ENCODE results near the gene HLA-DRB1.
"Not testable (repeated sequence)": the region's sequence is repeated elsewhere in the genome, so short reads cannot be mapped to it uniquely, and the experiment has no call there.

Gene HLA-DRB1

DNA sequence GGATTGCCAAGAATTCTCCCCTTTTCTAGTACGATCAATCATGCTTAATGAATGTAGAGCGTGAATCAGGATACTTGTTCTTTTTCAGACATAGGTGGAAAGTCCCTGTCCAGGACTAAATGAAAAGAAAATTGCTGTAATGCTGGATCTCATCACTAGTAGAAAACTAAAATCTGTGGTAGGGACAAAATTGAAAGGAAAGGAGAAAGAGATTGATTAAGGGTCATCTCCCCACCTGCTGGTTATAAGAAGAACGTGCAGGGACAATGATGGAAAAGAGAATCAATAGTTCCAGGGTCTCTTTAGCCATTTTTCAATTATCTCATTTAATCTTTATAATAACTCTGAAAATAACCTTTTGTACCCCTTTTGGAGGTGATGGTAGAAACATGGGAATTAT lies 18.7 kb upstream of the HLA-DRB1 start:
- DNase-seq, result no peak

DNA sequence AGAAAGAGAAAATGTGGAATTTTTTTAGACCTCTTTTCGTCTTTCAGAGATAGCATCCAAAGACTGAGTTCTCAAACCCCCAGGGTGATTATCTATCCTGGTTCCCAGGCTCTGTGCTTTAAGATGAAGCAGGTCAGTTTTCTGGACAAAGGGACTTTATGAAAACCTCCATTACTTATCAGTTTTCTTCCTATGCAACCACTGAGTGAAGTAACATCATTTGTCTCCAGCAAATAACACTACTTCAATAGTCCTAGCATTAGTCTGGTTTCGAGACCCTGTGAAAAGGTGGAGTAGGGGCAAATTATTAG lies 18.3 kb upstream of the HLA-DRB1 start:
- no peak for DNase-seq

DNA sequence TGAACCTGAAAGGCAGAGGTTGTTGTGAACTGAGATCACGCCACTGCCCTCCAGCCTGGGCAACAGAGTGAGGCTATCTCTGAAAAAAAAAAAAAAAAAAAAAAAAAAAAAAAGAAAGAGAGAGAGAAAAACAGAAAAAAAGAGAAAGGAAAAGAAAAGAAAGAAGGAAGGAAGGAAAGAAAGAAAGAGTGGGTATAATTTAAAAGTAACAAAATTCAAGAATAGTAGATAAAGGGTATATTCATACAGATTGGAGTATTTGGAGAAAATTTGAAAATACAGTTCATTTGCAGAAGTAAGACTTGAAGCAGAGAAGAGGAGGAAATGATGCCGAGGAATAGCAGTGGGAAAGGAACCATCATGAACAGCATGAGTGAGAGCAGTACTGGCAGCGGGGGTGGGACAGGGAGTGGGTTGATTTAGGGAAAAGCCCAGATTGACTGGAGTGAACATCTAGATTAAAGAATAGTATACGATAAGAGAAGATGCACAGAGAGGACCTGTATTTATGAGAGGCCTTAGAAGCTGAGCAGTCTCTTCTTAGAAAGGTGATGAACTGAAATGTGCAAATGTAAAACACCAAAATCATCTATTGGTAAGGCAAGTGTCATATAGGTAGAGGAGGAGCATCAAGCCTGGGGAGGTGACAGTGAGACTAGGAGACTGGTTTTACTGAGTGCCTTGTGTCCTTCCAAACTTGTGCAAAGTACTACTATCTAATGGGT lies 17.8 kb upstream of the HLA-DRB1 start:
- no peak for DNase-seq

DNA sequence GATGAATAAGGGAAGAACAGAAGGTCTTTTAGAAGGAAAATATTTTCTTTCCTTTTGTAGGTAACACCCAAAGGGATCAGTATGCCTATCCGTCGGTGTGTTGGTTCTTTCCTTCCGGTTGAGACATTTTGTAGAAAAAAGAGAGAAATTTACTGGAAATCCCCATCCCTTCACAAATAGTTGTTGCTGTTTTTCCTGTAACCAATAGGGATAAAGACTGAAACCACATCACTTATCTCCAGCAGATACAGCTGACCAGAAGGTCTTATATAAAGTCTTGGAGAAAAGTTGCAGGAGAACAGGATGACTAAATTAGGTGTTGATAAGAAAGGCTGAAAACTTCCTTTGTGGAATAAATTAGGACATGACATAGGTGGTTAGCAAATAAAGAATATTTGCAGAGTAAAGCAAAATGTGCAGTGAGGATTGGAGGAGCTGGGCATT lies 14.8 kb upstream of the HLA-DRB1 start:
- DNase-seq, result no peak

DNA sequence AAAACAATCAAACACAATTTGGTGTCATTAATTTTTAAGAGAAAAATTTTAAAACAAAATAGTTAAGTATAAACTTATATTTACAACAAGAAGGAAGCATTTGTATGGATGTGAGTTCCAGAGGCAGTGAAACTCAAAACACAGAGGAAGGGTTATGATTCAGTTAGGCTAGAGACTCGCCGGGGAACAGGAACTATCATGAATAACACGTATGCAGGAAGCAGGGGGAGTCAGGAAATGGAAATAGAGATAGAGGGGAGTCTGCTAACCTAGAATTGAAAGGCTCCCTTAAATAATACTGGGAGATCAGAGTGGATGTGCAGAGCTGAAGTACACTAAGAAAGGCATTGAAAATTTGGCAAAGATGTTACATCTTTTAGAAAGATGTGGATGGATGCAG lies 14.2 kb upstream of the HLA-DRB1 start:
- DNase-seq, result no peak

DNA sequence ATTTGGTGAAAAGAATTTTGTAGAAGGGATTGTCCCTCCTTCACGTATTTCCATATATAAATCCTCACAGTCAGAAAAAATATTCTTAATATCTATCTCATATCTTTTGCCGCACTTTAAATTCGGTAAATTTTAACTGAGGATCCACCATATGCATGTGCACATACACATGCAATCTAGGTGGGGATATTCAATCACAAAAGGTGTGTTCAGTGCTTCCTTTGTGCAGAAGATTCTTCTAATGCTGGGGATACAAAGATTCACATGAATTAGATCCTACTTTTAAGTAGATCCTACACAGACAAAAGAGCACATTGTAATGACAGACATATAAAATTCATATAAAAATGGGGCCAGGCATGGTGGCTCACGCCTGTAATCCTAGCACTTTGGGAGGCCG lies 13.6 kb upstream of the HLA-DRB1 start:
- no peak for DNase-seq

DNA sequence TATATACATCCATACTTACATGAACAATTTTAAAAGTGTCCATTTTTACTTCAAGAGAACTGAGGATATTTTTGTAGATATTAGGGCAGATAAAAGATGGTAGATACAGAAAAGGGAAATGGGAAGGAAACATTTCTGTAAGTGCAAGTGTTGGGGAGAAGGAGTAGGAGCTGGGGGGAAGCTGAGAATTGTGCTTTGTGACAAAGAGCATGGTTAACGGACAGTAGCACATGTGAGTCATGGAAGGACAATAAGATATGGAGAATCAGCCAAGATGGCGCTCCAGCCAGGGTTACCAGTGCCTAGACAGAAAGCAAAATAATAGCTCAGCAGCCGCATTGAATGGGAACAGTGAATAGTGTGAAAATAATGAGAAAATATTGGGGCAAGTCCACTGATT lies 12.7 kb upstream of the HLA-DRB1 start:
- no peak for DNase-seq

DNA sequence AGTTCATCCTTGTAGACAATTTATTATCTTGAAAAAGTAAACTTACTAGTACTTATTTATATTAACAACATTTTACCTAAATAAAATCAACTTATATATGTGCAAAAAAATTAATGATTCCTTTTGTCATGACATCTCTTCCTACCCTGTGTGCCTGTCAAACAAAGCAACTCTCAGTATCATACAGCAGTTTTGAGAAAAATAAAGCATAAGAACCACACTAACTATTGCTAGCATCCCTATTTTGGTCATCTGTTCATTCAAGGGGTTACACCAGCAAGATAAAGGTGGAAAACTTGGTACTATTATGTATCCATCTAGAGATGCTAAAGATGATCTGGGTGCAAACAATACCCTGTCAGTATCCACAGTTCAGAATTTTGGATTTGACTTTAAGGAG lies 7.4 kb upstream of the HLA-DRB1 start:
- no peak for DNase-seq

DNA sequence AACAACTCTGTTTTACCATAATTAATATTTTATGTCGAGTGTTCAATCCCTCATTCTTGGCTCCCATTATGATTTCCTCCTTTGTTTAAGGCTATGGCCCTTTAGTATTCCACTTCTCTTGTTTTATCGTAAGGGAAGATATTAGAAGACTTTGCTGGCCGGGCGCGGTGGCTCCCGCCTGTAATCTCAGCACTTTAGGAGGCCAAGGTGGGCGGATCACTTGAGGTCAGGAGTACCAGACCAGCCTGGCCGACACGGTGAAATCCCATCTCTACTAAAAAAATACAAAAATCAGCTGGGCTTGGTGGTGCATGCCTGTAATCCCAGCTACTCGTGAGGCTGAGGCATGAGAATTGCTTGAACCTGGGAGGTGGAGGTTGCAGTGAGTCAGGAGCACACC lies 1.1 kb upstream of the HLA-DRB1 start:
- DNase-seq, result not testable (repeated sequence)

DNA sequence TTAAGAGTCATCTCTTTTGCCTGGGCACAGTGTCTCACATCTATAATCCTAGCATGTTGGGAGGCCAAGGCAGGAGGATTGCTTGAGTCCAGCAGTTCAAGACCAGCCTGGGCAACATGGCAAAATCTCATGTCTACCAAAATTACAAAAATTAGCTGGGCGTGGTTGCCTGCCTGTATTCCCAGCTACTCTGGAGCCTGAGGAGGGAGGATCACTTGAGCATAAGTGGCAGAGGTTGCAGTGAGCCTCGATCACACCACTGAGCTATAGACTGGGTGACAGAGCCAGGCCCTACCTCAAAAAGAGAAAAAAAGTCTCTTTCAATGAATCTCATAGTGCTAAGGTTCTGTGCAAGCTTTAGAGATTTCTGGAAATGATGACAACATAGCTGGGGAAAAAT lies 1.5 kb downstream of the HLA-DRB1 start:
- no peak for DNase-seq

DNA sequence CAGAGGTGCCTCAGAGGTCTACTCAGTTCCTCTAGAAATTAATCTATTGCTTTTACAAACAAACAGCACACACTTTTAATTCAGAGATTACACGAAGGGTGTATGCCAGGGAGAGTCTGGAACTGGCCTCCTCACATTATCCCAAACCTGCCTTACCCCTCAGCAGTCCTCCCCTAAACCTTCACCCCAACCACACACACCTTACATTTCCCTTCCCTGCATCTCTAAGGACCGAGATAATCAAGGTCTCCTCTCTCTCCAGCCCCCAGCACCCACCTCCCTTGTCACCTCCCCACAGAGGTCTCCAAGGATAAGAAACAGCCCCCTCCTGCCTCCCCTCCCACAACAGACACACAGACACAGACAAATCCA lies 6.1 kb downstream of the HLA-DRB1 start:
- DNase-seq, result no peak

DNA sequence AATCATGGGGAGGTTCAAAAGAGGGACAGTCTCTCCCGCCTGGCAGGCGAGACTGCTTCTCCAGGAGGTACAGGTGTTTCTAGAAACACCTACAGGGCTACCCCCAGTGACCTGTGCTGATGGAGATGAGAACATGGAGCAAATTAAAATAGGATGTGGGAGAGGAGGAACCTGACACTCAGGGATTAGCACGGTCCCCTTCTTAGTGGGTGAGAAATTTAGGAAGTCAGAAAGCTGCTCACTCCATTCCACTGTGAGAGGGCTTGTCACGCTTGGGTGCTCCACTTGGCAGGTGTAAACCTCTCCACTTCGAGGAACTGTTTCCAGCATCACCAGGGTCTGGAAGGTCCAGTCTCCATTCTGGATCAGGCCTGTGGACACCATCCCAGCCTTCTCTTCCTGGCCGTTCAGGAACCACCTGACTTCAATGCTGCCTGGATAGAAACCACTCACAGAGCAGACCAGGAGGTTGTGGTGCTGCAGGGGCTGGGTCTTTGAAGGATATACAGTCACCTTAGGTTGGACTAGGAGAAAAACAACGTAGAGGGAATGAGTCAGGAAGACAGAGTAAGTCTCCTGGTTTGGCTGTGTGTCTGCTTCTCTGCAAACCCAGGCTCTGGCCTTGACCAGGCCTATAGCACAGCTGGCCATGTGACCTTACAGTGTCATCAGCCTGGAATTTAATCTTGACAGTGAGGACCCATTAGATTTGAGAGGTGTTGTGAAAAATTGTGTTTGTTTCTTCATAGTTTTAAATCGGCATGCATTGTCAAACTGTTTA lies 8.1 kb downstream of the HLA-DRB1 start:
- no peak for DNase-seq

DNA sequence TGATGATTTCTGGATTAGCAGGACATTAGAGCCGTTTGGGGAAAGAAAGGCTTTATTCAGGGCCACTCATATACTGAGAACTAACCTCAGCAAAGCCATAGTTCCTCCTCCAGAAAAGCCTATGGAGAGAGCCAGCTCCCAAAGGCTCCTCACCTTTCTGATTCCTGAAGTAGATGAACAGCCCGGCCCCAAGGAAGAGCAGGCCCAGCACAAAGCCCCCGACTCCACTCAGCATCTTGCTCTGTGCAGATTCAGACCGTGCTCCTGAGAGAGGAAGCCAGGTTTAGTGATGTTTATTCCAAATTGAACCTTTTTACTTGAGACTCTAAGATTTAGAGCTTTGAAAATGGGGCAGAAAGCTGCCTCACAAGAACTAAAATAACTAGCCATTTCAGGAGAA lies 9.1 kb downstream of the HLA-DRB1 start:
- no peak for DNase-seq

DNA sequence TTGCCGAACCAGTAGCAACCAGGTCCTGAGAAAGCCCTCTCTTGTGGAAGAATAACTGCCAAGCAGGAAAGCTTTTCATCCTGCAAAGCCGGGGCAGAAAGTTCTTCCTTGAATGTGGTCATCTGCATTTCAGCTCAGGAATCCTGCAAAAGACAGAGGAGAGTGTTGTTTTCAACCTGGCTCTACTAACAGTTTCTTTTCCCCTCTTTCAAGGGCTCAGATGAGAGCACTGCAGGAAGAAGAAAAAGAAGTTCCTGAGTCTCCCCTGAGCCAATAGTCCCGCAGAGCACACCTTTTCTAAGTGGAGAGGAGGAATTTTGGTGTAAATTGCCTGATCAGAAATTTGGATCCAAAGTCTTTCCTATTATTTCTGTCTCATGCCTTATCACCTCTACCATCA lies 10.7 kb downstream of the HLA-DRB1 start:
- DNase-seq, result no peak

DNA sequence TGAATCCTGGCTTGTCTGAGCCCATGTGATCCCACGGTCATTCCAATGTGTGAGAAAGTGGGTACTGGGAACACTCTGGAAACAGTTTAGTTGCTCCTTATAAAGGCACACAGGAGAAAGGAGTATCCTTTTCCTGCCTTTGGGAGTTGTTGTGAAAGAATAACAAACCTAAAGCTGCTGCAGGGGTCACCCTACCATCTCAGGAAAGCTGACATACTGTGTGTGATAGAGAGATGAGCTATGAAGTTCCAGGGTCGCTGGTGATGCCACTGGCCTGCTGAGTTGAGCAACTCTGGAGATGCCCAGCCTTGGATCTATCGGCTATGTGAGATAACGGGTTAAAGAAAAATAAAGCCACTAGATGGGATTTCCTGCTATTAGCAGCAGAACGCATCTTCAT lies 12.2 kb downstream of the HLA-DRB1 start:
- DNase-seq, result not testable (repeated sequence)

DNA sequence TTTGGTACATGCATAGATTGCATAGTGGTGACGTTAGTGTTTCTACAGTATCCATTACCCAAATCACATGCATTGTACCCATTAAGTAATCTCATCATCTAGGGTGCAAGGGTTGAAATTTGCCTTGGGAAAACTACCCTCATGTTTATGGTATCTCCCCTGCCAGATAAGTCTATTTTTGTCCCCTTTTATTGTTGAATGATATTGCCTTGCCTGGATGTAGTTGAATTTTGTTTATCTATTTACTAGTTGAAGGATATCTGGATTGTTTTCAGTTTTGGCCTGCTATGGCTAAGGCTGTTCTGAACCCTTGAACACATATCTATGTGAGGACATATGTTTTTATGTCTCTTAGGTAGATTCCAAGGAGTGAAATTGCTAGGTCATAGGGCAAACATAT lies 13.4 kb downstream of the HLA-DRB1 start:
- no peak for DNase-seq

DNA sequence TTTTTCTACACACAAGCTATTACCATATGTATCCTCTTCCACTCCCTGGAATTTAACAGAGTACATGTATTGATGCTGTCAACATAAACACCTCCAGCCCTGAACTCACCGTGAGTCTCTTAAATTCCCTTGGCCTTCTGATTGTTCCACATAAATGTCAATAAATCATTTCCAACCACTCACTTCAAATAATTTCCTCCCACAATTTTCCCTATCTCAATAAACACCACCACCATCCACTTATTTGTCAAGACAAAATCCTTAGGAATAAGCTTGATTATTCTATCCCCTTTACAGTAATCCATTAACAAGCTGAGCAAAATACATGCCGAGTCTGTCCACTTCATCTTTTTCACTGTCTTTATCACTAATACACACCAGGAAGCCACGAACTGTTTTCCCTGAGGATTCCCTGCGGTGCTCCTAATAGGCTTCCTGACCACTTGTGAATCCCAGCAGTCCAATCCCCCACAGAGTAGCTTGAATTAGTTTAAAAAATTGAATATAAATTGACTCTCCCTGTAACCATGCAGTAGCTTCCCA lies 19.2 kb downstream of the HLA-DRB1 start:
- no peak for DNase-seq

DNA sequence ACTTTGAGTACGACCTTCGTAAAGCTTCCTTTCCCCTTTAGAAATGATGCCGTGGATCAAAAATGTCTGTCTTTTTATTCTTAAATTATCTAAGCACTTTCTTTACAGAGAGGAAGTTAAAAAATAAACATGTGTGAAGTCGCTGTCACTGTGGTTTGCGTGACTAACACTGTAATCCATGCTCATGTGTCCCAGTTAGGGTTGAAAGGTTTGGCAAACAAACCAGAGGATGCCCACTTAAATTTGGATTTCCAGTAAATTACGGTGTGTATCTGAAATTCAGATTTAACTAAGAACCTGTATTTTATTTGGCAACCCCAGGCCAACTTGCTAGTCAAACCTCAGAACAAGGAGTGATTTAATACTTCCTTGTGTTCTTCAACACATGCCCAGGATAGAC lies 21.1 kb downstream of the HLA-DRB1 start:
- no peak for DNase-seq

DNA sequence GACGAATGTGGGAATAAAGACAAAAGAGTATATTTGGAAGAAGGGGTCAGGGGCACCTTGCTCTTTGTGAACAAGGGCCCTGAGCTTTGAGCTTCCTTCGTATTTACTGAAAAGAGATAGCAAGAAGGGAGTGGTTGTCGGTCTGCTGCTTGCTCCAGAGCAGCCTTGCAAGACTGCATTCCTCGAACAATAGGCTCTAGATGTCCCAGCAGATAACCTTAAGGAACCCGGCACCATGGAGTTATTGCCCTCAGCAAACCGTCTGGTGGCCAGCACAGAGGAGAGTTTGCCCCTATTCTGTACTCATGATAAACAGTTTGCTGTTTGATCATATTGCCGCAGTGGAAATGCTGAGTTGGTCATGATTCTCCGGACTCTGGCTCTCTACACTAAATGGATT lies 22.7 kb downstream of the HLA-DRB1 start:
- no peak for DNase-seq

DNA sequence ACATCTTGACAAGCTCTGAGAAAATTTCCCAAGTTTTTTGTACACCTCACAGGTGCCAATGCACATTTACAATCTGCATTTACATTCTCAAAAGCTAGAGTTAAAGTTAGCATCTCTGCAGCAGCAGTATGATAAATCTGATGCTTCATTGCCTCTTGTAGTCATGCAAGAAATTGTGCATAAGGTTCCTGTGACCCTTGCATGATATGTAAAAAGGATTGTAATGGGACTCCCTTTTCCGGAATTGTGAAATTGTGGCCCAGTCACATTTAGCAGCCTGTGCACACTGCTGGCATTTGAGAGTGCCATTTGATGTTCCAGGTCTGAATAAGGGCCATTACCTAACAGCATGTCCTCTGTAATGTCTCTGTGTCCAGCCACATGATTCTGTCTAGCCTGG lies 24.1 kb downstream of the HLA-DRB1 start:
- no peak for DNase-seq

DNA sequence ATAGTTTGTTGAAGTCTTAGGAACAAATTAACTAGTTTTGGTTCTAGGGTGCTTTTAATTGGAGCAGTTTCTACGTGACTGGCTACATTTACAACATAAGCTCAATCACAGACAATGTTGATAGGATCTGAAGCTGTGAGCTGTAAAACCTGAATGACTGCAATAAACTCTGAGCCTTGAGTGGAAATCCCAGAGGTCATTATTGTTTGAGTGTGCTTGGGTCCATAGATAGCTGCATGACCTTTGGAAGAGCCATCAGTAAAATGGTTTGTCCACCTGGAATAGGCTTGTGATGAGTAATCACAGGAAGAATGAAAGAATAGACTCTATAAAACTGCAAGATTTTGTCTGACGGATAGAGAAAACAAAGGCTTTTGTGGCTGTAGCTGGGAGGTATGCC lies 26.7 kb downstream of the HLA-DRB1 start:
- no peak for DNase-seq

DNA sequence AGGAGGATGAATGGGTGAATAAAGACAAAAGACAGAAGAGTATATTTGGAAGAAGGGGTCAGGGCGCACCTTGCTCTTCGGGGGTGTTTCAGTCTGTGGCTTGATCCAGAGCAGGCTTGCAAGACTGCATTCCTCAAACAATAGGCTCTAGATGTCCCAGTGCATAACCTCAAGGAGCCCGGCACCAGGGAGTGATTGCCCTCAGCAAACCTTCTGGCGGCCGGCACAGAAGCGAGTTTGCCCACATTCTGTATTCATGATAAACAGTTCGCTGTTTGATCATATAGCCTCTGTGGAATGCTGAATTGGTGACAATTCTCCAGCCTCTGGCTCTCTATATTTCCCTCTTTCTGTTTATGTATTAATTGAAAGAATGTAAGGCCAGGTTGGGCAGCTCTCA lies 29.9 kb downstream of the HLA-DRB1 start:
- DNase-seq, result no peak

DNA sequence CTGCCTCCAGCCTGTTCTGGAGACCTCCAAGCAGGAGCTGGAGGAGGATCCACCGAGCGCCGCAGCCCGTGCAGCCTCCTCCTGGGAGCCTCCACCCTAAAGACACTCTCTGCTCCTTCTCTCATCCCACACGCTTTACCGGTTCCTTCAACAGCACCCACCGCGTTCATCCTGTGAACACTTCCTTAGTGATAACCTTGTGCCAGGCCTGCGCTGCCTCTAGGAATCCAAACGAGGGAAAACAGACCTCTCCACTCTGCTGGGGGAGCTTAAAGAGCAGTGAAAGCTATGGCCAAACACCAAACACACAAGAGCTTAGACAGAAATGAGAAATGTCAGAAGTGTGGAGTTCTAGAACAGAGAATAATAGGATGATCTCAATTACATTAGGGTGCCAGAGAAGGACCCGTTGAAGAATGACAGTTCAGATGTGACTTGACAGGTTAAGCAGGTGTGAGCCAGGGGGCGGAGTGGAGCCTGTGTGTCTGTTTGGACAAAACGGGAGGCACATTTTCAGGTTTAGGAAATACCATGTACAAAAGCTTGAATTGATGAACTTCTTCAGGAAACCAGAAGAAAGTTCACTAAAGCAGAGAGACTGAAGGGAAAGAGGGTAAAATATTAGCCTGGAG lies 31.1 kb downstream of the HLA-DRB1 start:
- no peak for DNase-seq
